Activated naive CD4-positive, alpha-beta T cell treated with anti-CD3 and anti-CD28 coated beads, Interleukin-2, amount 50 U/mL, for 72 hours (primary cell): ENCODE results near the gene RGL2. TPM values are rescaled to one million over a fixed set of nuclear protein-coding genes. Genes with fewer than 3 reads are reported as not detected.

Experiments used
- ATAC-seq, 2 donors: fragments of 150-1000 bp; cut with Tn5 transposase; 2 replicates each; pipeline ENCODE4 v1.10.0; 2021; ENCODE audit warnings: mild to moderate bottlenecking in 2 of 2, moderate library complexity in 2 of 2
- DNase-seq, 2 donors: peaks; one replicate each; pipeline ENCODE4 v3.0.0; 2021 to 2022; ENCODE audit warnings: low spot score in 2 of 2
- H3K27ac Mint-ChIP-seq, 2 donors: one replicate each; pipeline ENCODE4 v1.8.0; 2022; ENCODE audit warnings: mild to moderate bottlenecking in 2 of 2, mixed read lengths in 2 of 2
- H3K36me3 Mint-ChIP-seq, 2 donors: one replicate each; pipeline ENCODE4 v1.8.0; 2022; ENCODE audit warnings: mixed read lengths in 2 of 2
- H3K9me3 Mint-ChIP-seq, 2 donors: one replicate each; pipeline ENCODE4 v1.8.0; 2022; ENCODE audit warnings: mixed read lengths in 2 of 2
- total RNA-seq, 2 donors: library from RNA; stranded (reverse); gene quantifications; one replicate each; pipeline ENCODE4 v1.2.3, GENCODE V29; 2022

Gene RGL2
- total RNA-seq, 2 donors from 2014 or later: 24.5 to 136 TPM

GRCh38 chr6:33304216-33304615 lies 5.5 kb upstream of the RGL2 start:
- no peak overlapping the region for H3K27ac Mint-ChIP-seq
- no peaks in the 10 kb centered on the region for H3K9me3 Mint-ChIP-seq
- H3K36me3 Mint-ChIP-seq: peaks cover 7 to 39% of the 10 kb centered on the region in 2 donors
- no peak for ATAC-seq
- no peak for DNase-seq

DNA sequence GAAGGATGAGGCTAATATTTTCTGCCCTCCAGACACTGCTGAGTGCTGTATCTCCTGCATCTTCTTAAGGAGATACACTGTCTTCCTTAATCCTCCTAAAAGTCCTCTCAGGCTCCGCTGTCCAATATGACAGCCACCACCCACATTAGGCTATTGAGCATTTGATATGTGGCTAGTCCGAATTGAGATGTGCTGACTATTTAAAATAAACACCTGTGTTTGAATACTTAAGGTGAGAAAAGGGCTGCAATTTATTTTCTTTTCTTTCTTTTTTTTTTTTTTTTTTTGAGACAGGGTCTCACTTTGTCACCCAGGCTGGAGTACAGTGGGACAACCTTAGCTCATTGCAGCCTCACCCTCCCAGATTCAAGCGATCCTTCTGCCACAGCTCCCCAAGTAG lies 3.1 kb upstream of the RGL2 start:
- no peaks in the 10 kb centered on the region for H3K9me3 Mint-ChIP-seq
- H3K36me3 Mint-ChIP-seq: peaks cover 12 to 45% of the 10 kb centered on the region in 2 donors
- ATAC-seq: no peak
- no peak overlapping the region for H3K27ac Mint-ChIP-seq
- DNase-seq: no peak

DNA sequence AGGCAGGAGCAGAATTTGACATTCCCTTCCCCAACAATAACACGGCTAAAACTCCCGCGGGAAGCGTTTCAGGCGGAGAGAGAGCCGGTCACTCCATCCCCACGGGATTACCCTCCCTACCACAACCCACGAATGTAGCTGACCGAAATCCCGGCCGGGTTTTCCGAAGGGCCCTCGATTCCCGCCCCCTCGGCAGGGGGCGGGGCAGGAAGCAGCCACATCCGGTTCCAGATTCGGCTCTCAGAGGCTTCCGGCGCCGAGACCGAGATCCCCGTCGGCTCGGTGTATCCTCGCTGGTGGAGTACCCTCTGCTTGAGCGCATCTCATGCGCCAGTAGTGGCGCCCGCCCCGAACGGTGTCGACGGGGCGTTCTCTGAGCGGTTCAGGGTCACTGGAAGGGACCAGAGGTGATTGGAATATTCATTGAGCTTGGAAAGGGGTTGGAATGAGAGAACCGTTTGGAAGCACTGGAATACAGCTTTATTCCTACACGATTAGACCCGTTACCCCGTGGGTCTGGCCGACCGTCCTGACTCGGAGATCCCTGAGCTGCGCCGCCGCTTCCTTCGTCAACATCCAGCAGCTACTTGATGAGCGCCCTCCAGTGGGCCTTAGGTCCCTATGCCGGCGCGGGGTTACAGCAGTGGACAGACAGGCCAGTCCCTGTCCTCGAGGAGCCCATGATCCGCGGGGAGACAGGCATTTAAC lies 649 bp upstream of the RGL2 start:
- peak overlapping the region; percentile 92 to 97 for H3K27ac Mint-ChIP-seq
- ATAC-seq (peak; percentile 80 to 87), DNase-seq (peak; percentile 95)
- H3K9me3 Mint-ChIP-seq: no peaks in the 10 kb centered on the region
- H3K36me3 Mint-ChIP-seq: peaks cover 5 to 39% of the 10 kb centered on the region in 2 donors

DNA sequence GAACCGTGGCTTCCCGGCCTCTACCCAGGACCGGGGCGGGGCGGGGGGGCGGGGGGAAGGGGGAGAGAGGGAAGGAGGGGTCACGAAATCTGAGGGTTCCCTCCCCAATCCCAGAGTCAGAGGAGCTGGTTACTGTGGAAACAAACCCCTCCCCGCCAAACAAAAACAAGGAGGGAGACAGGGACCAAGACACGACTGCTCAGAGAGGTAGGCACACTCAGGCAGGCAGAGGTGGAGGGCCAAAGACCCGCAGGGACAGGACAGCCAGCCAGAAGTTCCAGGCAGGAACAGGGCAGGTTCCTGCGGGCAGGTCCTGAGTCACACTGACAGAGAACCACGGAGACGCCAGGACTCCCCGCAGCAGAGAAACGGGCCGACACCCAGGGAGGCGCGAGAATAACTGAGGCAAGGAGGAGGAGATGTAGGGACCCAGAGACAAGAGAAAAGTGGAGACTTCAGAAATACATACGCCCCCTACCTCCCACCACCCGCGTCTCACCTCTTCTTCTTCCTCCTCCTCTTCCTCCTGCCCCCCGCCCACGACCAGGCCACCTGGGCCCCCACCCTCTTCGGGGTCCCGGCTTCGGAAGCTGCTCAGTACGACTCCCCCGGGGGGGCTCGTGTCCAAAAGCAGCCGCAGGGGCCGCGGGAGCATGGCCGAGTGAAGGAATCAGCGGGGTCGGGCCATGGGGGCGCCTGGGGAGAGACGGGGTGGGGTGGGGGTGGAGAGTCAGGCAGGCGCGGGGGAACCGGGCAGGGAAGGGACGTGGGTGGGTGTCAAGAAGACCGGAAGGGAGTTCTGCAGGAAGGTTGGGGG lies 578 bp downstream of the RGL2 start:
- peak overlapping the region; percentile 92 to 99 for H3K27ac Mint-ChIP-seq
- H3K36me3 Mint-ChIP-seq: peaks cover 5 to 31% of the 10 kb centered on the region in 2 donors
- ATAC-seq (peak; percentile 43 to 62), DNase-seq (peak; percentile 74 to 80)
- H3K9me3 Mint-ChIP-seq: no peaks in the 10 kb centered on the region

- Mint-ChIP-seq H3K36me3 (peaks cover 5 to 31% of the 10 kb centered on the region in 2 donors), H3K9me3 (no peaks in the 10 kb centered on the region), H3K27ac (peak overlapping the region; percentile 79 to 92)
- ATAC-seq: no peak
- no peak for DNase-seq
Measured at GRCh38 chr6:33297406-33297955, 1.3 kb downstream of the RGL2 start.

DNA sequence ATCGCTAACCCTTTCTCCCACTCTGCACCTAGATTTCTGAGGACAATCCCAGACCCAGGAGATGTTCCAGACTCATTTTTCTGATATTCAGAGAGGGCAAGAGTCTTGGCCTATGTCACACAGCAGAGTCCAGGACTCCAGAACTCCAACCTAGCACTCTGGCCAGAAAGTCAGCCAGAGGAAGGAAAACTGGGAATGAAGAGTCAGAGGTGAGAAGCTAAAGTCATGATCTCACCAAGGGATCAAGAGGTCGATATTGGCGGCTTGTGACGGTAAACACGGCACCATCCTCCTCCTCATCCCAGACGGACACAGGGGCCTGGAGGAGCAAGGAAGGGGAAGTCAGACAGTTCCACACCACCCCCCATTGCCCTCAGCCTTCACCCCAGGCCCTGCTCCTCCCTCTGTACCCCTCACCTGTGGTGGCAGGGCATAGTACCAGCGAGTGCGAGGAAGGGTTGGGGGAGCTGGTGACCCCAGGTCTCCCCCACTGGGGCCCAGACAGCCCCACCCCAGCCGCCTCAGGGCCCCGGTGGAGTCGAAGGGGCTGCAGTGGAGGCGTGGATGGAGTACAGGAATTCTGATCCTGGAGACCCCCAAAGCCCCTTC lies 1.8 kb downstream of the RGL2 start:
- DNase-seq (no peak), ATAC-seq (no peak)
- Mint-ChIP-seq H3K9me3 (no peaks in the 10 kb centered on the region), H3K36me3 (peaks cover 5 to 31% of the 10 kb centered on the region in 2 donors), H3K27ac (peak overlapping the region in 1 of 2 donors; percentile 65)

GRCh38 chr6:33295621-33296369 lies 2.9 kb downstream of the RGL2 start:
- ATAC-seq: no peak
- H3K27ac Mint-ChIP-seq: peak overlapping the region; percentile 19 to 52
- H3K36me3 Mint-ChIP-seq: peaks cover 10 to 20% of the 10 kb centered on the region in 2 donors
- H3K9me3 Mint-ChIP-seq: no peaks in the 10 kb centered on the region
- DNase-seq: no peak

DNA sequence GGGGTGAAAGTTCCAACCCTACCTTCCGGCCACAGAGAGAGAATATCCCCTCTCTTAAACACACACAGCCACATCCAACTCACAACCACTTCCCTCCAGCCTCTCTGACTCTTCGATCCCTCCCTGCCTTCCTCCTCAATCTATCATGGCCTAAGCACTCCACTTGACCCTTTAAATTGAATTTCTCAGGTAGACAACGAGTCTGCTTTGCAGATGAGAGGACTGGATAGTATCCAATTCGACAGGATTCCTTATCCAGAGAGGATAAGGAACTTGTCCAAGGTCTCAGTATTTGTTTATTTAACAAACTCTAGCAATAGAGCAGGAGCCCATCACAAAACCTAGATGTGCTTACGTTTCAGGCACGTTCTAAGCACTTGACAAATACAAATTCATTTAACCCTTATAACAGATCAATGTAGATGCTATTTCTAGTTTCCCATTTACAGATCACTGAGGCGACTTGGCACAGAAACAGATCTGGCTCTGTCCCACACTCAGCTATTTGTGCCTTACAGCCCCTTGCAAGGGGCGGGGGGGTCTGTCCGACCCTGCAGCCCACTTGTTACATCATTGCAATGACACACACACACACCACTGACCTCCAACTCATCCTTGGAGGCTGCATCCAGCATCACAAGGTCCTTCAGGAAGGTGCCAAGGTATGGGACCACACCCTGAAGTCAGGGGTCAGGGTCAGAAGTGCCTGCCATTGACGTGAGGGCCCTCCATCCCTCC lies 4.5 kb downstream of the RGL2 start:
- Mint-ChIP-seq H3K27ac (no peak overlapping the region), H3K36me3 (peaks cover 11 to 21% of the 10 kb centered on the region in 2 donors), H3K9me3 (no peaks in the 10 kb centered on the region)
- DNase-seq: no peak
- no peak for ATAC-seq

DNA sequence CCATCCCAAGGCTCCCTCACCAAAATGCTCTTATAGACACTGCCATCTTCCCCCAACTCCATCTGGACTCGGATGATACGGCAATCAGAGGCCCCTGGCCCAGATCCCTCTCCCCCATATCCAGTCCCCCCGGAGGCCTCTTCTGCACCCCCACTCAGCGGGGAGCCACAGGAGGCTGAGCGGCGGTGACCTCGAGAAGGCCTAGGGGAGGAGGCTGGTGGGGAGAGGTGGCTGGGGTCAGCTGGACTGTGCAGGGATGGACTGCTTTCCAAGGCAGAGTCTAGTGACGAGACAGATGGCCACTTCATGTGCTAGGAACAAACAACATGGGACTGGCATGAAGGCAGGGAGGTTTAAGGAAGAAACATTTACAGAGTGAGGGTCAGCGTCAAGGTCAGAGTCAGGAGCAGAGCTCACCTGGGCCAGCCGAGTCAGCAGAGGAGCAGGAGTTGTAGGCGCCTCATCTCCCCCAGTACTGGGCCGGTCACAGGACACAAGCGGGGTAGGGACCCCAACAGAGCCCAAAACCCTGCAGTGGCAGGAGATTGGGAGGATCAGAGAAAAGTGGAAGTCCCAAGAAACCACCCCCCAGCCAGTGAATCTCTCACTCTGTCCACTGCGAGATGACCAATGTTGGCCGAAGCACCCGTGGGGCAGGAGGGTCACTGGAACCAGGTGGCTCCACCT lies 5.6 kb downstream of the RGL2 start:
- Mint-ChIP-seq H3K27ac (peak overlapping the region in 1 of 2 donors; percentile 45), H3K36me3 (peaks cover 16 to 28% of the 10 kb centered on the region in 2 donors), H3K9me3 (no peaks in the 10 kb centered on the region)
- ATAC-seq: no peak
- no peak for DNase-seq

- ATAC-seq: no peak
- peaks cover 18 to 39% of the 10 kb centered on the region in 2 donors for H3K36me3 Mint-ChIP-seq
Measured at GRCh38 chr6:33290459-33290858, 8.3 kb downstream of the RGL2 start.

GRCh38 chr6:33289784-33290315 lies 8.9 kb downstream of the RGL2 start:
- H3K9me3 Mint-ChIP-seq: no peaks in the 10 kb centered on the region
- DNase-seq (no peak), ATAC-seq (peak; percentile 4 to 5)
- H3K27ac Mint-ChIP-seq: peak overlapping the region; percentile 90 to 100
- H3K36me3 Mint-ChIP-seq: peaks cover 18 to 39% of the 10 kb centered on the region in 2 donors

More at GRCh38 chr6:33290459-33290858, 8.3 kb downstream of the RGL2 start:
- Mint-ChIP-seq H3K27ac (peak overlapping the region; percentile 90 to 100), H3K9me3 (no peaks in the 10 kb centered on the region)
- DNase-seq: no peak

GRCh38 chr6:33288921-33289783 lies 9.6 kb downstream of the RGL2 start, which contains the start of the genes PFDN6 and WDR46:
PFDN6 (plus strand) TSS chr6:33289601; CDS start chr6:33289857, 256 bp downstream.
WDR46 (minus strand) TSS chr6:33289239; CDS start chr6:33289170, 69 bp downstream.
- H3K9me3 Mint-ChIP-seq: no peaks in the 10 kb centered on the region
- H3K27ac Mint-ChIP-seq: peak within 1 kb of the TSS; percentile 90 to 100
- peaks cover 18 to 39% of the 10 kb centered on the region in 2 donors for H3K36me3 Mint-ChIP-seq
- peak; percentile 97 for ATAC-seq
- peak; percentile 76 to 85 for DNase-seq

DNA sequence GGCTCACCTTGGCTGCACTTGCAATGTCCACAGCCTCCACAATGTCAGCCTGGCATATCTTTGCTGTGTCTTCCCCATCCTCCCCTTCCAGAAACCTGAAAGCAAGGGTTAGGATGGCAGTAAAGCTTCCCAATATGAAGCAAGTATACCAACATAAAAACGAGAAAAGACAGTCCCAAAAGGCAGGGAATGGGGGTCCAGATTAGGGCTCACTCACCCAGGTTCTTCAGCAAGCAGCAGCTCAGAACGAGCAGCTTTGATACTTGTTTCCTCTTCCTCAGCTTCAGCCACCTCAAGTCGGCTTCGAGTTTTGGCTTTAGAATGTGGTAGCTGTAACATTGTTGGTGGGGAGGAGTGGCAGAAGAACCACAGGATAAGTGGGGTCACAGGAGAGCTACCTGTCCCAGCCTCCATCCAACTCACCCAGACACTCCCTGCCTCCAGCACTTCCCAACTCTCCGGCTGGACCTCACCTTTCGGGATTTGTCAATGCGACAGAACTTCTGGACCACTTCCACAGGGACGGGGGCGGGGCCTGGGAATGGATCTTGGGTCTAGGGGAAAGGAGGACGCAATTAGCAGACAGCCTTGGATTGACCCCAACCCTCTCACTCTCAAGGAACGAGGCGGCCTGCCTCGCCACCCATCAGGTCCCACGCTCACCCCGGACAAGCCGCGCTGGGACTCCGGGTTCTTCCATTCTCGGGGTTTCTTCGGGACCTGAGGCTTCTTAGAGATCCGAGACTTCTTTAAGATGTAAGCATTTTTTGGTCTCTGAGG lies 10.4 kb downstream of the RGL2 start:
- Mint-ChIP-seq H3K9me3 (no peaks in the 10 kb centered on the region), H3K36me3 (peaks cover 18 to 39% of the 10 kb centered on the region in 2 donors), H3K27ac (peak overlapping the region; percentile 90 to 100)
- DNase-seq: no peak
- ATAC-seq: no peak
